Measurements from ENCODE around the gene VEGFD. TPM values are rescaled to one million over a fixed set of nuclear protein-coding genes. Genes with fewer than 3 reads are reported as not detected.

The VEGFD gene
- total and polyA plus RNA-seq, 2 of the 13 experiments (the other 11 are each of a cell fraction or from before 2014, with no cell fraction given) = 0.11 to 0.35 TPM

DNA sequence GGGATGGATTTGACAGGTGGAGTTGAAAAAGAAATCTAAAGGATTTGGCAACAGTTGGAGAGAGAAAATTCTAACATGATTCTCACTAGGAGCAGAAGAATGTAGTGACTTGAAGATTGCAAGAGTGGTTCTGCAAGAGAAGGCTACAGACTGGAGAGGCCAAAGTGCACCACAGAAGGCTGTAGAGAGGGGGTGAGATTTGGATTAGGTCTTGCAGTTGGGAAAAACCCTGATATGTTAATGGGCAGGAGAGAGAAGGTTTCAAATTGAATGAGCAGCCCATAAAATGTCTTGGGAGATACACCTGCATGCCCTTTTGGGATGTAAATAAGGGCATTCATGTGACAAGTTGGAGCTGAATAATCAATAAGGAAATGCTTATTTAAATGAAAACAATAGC lies 14.7 kb upstream of the VEGFD start:
- H3K27ac ChIP-seq (ENCODE audit: extremely low read length, insufficient read depth, low read length) = no peak overlapping the region
- CTCF ChIA-PET (ENCODE audit: low intra/inter-chr PET ratio, low total read pairs) = no interaction called here
- H3K9ac ChIP-seq (ENCODE audit: insufficient read depth, low read depth, low read length) = no peak overlapping the region
- POLR2A ChIA-PET = no interaction called here
- no peaks in the 10 kb centered on the region for H3K79me2 ChIP-seq (ENCODE audit: insufficient read depth, low read length)
- in situ Hi-C loops (cut with HindIII; ENCODE audit: extremely low pct_ligation_motif_present, low pct_unique_long_range_greater_than_20kb) (no loop called here), intact Hi-C loops (cut with micrococcal nuclease; ENCODE audit: unreplicated experiment) (no loop called here)
- DNase-seq (ENCODE audit: low spot score) (no peak), FAIRE-seq (no peak), ATAC-seq (no peak)
- H3K27me3 ChIP-seq (ENCODE audit: control insufficient read depth in 1 of 2, insufficient read depth in 2 of 2, low read length in 2 of 2) = no peaks in the 10 kb centered on the region
- H3K4me3 ChIP-seq (replicated peaks in 1 of 3; ENCODE audit: insufficient read depth in 1 of 3, low read depth in 2 of 3, low read length in 3 of 3) = no peak overlapping the region
- no peaks in the 10 kb centered on the region for H3K4me1 ChIP-seq (ENCODE audit: insufficient read depth, low read length)
- no peak overlapping the region for H3K4me2 ChIP-seq (ENCODE audit: low read depth, low read length)
- no peaks in the 10 kb centered on the region for H4K20me1 ChIP-seq (ENCODE audit: insufficient read depth, low read length)
- BruUV-seq (replicated peaks) = no TSS peak
- H3K9me3 ChIP-seq (ENCODE audit: low read length) = no peaks in the 10 kb centered on the region
- TF ChIP-seq STAT5B (CRISPR knock-in tag; IDR thresholded peaks at IDR 0.05) (no peak), TFDP1 (CRISPR knock-in tag; IDR thresholded peaks at IDR 0.05; ENCODE audit: borderline replicate concordance) (no peak), XBP1 (CRISPR knock-in tag; IDR thresholded peaks at IDR 0.05) (no peak), ZNF484 (CRISPR knock-in tag; IDR thresholded peaks at IDR 0.05; ENCODE audit: borderline replicate concordance, low read depth) (no peak), SP4 (CRISPR knock-in tag; IDR thresholded peaks at IDR 0.05) (no peak), RAD51 (IDR thresholded peaks at IDR 0.05; ENCODE audit: borderline replicate concordance) (no peak), ZBTB10 (CRISPR knock-in tag; IDR thresholded peaks at IDR 0.05; ENCODE audit: borderline replicate concordance) (no peak), IRF2 (CRISPR knock-in tag; IDR thresholded peaks at IDR 0.05) (no peak), ZNF33A (CRISPR knock-in tag; IDR thresholded peaks at IDR 0.05; ENCODE audit: borderline replicate concordance) (no peak)
- no peaks in the 10 kb centered on the region for H3K36me3 ChIP-seq (replicated peaks in 1 of 2; ENCODE audit: control insufficient read depth in 1 of 2, insufficient read depth in 2 of 2, low read length in 2 of 2)
- H2AFZ ChIP-seq (ENCODE audit: low read length) = no peak overlapping the region
